ENCODE data around the gene DNER.
"Not testable (repeated sequence)": the region's sequence is repeated elsewhere in the genome, so short reads cannot be mapped to it uniquely, and the experiment has no call there.

DNER gene

GRCh38 chr2:229714736-229715541 lies 584 bp upstream of the DNER start:
- DNase-seq, result no peak

GRCh38 chr2:229713371-229714079 lies 830 bp downstream of the DNER start:
- DNase-seq, result no peak

- DNase-seq, result no peak
These were observed 2.2 kb downstream of the DNER start for GRCh38 chr2:229712136-229712535.

GRCh38 chr2:229708335-229708734 lies 6.0 kb downstream of the DNER start:
- DNase-seq, result no peak

GRCh38 chr2:229703909-229704630 lies 10.3 kb downstream of the DNER start:
- DNase-seq, result no peak

GRCh38 chr2:229701716-229702115 lies 12.6 kb downstream of the DNER start:
- no peak for DNase-seq

- no peak for DNase-seq
These were observed 13.3 kb downstream of the DNER start for GRCh38 chr2:229701062-229701461.

- no peak for DNase-seq
These were observed 18.4 kb downstream of the DNER start for GRCh38 chr2:229695961-229696360.

- not testable (repeated sequence) for DNase-seq
These were observed 20.5 kb downstream of the DNER start for GRCh38 chr2:229693845-229694244.

- DNase-seq, result no peak
These were observed 22.7 kb downstream of the DNER start for GRCh38 chr2:229691631-229692030.

- DNase-seq, result no peak
These were observed 25.0 kb downstream of the DNER start for GRCh38 chr2:229689307-229689839.

GRCh38 chr2:229688141-229688540 lies 26.2 kb downstream of the DNER start:
- DNase-seq, result no peak

GRCh38 chr2:229686122-229686919 lies 28.0 kb downstream of the DNER start:
- DNase-seq, result no peak

GRCh38 chr2:229684942-229685562 lies 29.3 kb downstream of the DNER start:
- no peak for DNase-seq

GRCh38 chr2:229679393-229680125 lies 34.8 kb downstream of the DNER start:
- no peak for DNase-seq

- DNase-seq, result no peak
These were observed 38.8 kb downstream of the DNER start for GRCh38 chr2:229675569-229675968.

- no peak for DNase-seq
These were observed 39.4 kb downstream of the DNER start for GRCh38 chr2:229674830-229675530.

- DNase-seq, result no peak
These were observed 40.7 kb downstream of the DNER start for GRCh38 chr2:229673676-229674075.

GRCh38 chr2:229672021-229672420 lies 42.3 kb downstream of the DNER start:
- no peak for DNase-seq

- DNase-seq, result no peak
These were observed 44.5 kb downstream of the DNER start for GRCh38 chr2:229669841-229670240.

- DNase-seq, result no peak
These were observed 47.5 kb downstream of the DNER start for GRCh38 chr2:229666811-229667210.
